Keratinocyte (primary cell): ENCODE results near the gene PRKAR1B. TPM values are rescaled to one million over a fixed set of nuclear protein-coding genes. Genes with fewer than 3 reads are reported as not detected.

ENCODE experiments used
- DNase-seq: peaks from one replicate; pipeline ENCODE4 v3.0.0-alpha.2; 2011; ENCODE audit warnings: low read depth, missing footprints, low spot score
- FAIRE-seq: peaks from 2 replicates; lab custom pipeline; 2011; peaks lifted over from hg19 to GRCh38; lab: Jason Lieb, UNC
- H2AFZ ChIP-seq: 2 replicates; pipeline ENCODE4 v1.6.0; 2012; ENCODE audit warnings: low read length, control low read depth, inconsistent platforms; ENCODE audit not compliant: control insufficient read depth
- H3K27ac ChIP-seq: 2 replicates; pipeline ENCODE4 v1.5.1; 2011; ENCODE audit warnings: low read length; ENCODE audit not compliant: control insufficient read depth, insufficient read depth
- H3K27me3 ChIP-seq: 3 replicates; pipeline ENCODE4 v1.6.0; 2011; ENCODE audit warnings: low read length; ENCODE audit not compliant: control insufficient read depth, insufficient read depth; ENCODE audit errors: extremely low read depth
- H3K36me3 ChIP-seq, 2 experiments: 2 replicates in 1 of 2; 3 replicates in 1 of 2; pipeline ENCODE4 v1.5.1; 2011; ENCODE audit warnings: low read length in 2 of 2, mild to moderate bottlenecking in 1 of 2; ENCODE audit not compliant: control insufficient read depth in 2 of 2, insufficient read depth in 2 of 2; ENCODE audit errors: extremely low read depth in 1 of 2
- H3K4me1 ChIP-seq: 3 replicates; pipeline ENCODE4 v1.5.1; 2011; ENCODE audit warnings: low read length; ENCODE audit not compliant: control insufficient read depth, insufficient read depth; ENCODE audit errors: extremely low read depth
- H3K4me2 ChIP-seq: 3 replicates; pipeline ENCODE4 v1.6.0; 2011; ENCODE audit warnings: low read depth, low read length; ENCODE audit not compliant: control insufficient read depth, insufficient read depth; ENCODE audit errors: extremely low read depth
- H3K4me3 ChIP-seq, 3 experiments: fragments of 200-600 bp in 1 of 3; sonication (generic) in 1 of 3; 2 replicates in 2 of 3; 3 replicates in 1 of 3; pipeline ENCODE4 v1.5.1; 2011 to 2016; ENCODE audit warnings: low read length in 3 of 3, mild to moderate bottlenecking in 3 of 3, control low read depth in 2 of 3, inconsistent platforms in 1 of 3, low read depth in 1 of 3, mixed read lengths in 1 of 3, mixed run types in 1 of 3, moderate library complexity in 1 of 3; ENCODE audit not compliant: control insufficient read depth in 2 of 3, insufficient read depth in 2 of 3; ENCODE audit errors: extremely low read depth in 1 of 3
- H3K79me2 ChIP-seq: 2 replicates; pipeline ENCODE4 v1.6.0; 2012; ENCODE audit warnings: low read length; ENCODE audit not compliant: control insufficient read depth, insufficient read depth
- H3K9ac ChIP-seq: 3 replicates; pipeline ENCODE4 v1.6.0; 2011; ENCODE audit warnings: low read length; ENCODE audit not compliant: control insufficient read depth, insufficient read depth; ENCODE audit errors: extremely low read depth
- H3K9me1 ChIP-seq: 3 replicates; pipeline ENCODE4 v1.6.0; 2011; ENCODE audit warnings: low read length; ENCODE audit not compliant: control insufficient read depth, insufficient read depth; ENCODE audit errors: extremely low read depth
- H3K9me3 ChIP-seq: 2 replicates; pipeline ENCODE4 v1.5.1; 2012; ENCODE audit warnings: low read depth, low read length; ENCODE audit not compliant: control insufficient read depth
- H4K20me1 ChIP-seq: 3 replicates; pipeline ENCODE4 v1.6.0; 2011; ENCODE audit warnings: low read length; ENCODE audit not compliant: control insufficient read depth, insufficient read depth; ENCODE audit errors: extremely low read depth
- CTCF ChIP-seq, 3 experiments: IDR thresholded peaks in 1 of 3; conservative IDR thresholded peaks in 1 of 3; optimal IDR thresholded peaks in 1 of 3; 2 replicates in 2 of 3; 3 replicates in 1 of 3; pipeline versions ENCODE3 to v1.5.1; 2011; ENCODE audit warnings: low read length in 3 of 3, mild to moderate bottlenecking in 3 of 3, moderate library complexity in 2 of 3, control low read depth in 1 of 3, inconsistent platforms in 1 of 3; ENCODE audit not compliant: insufficient read depth in 2 of 3; ENCODE audit errors: extremely low read depth in 1 of 3
- EZH2 ChIP-seq: IDR thresholded peaks from one replicate; pipeline ENCODE4 v1.6.1; 2012; ENCODE audit warnings: inconsistent platforms, mild to moderate bottlenecking, low read length, moderate library complexity
- dilution Hi-C: fragments of 300-500 bp; cut with MboI; formaldehyde crosslinking; loops from one replicate; pipeline ENCODE4 v1.7.0; 2020; ENCODE audit warnings: low sequenced_read_pairs; ENCODE audit not compliant: extremely low pct_ligation_motif_present
- polyA plus RNA-seq, 5 experiments: library from polyadenylated mRNA; depleted of rRNA in 3 of 5; stranded (reverse) in 3 of 5; stranded (forward) in 1 of 5; unstranded in 1 of 5; fragments of >200 nt; gene quantifications; 1 replicate in 1 of 5; 2 replicates in 3 of 5; 3 replicates in 1 of 5; pipeline versions ENCODE4 v1.2.1 to v1.2.3, GENCODE V29; 2011 to 2012; ENCODE audit warnings: missing spikeins in 2 of 5, low read depth in 1 of 5, low replicate concordance in 1 of 5

Gene PRKAR1B
- polyA plus RNA-seq, 1 donor (not counting 4 experiments of a cell fraction or from before 2014, with no cell fraction given) = 10.8 TPM

- no peak for DNase-seq
- FAIRE-seq = no peak
Observed at GRCh38 chr7:574661-575395, 152.3 kb downstream of the PRKAR1B start.

GRCh38 chr7:573933-574381 is 153.1 kb downstream of the PRKAR1B start:
- H3K9ac ChIP-seq = no peak overlapping the region
- no peaks in the 10 kb centered on the region for H3K27me3 ChIP-seq
- H3K4me1 ChIP-seq = no peaks in the 10 kb centered on the region
- H3K9me1 ChIP-seq = no peaks in the 10 kb centered on the region
- H3K27ac ChIP-seq = no peak overlapping the region
- no peaks in the 10 kb centered on the region for H3K36me3 ChIP-seq
- no peak for TF ChIP-seq CTCF (optimal IDR thresholded peaks at IDR 0.05 in 1 of 3, IDR thresholded peaks at IDR 0.05 in 1 of 3, conservative IDR thresholded peaks at IDR 0.05 in 1 of 3; ENCODE audit: extremely low read depth in 1 of 3, insufficient read depth in 2 of 3, low read length in 3 of 3)
- no peak for TF ChIP-seq EZH2
- H2AFZ ChIP-seq = no peak overlapping the region
- no peaks in the 10 kb centered on the region for H3K9me3 ChIP-seq
- no peak for DNase-seq
- H4K20me1 ChIP-seq = no peaks in the 10 kb centered on the region
- no peaks in the 10 kb centered on the region for H3K79me2 ChIP-seq
- dilution Hi-C loops = no loop called here
- no peak overlapping the region for H3K4me2 ChIP-seq
- no peak overlapping the region for H3K4me3 ChIP-seq
- no peak for FAIRE-seq

More at GRCh38 chr7:574661-575395, 152.3 kb downstream of the PRKAR1B start:
- dilution Hi-C loops = no loop called here
- Histone ChIP-seq H3K4me3 (no peak overlapping the region), H3K4me1 (no peaks in the 10 kb centered on the region), H3K36me3 (no peaks in the 10 kb centered on the region), H3K4me2 (no peak overlapping the region), H3K27me3 (no peaks in the 10 kb centered on the region), H3K9me3 (no peaks in the 10 kb centered on the region), H3K9ac (no peak overlapping the region), H3K9me1 (no peaks in the 10 kb centered on the region), H2AFZ (no peak overlapping the region), H3K27ac (no peak overlapping the region), H3K79me2 (no peaks in the 10 kb centered on the region), H4K20me1 (no peaks in the 10 kb centered on the region)
- TF ChIP-seq CTCF (optimal IDR thresholded peaks at IDR 0.05 in 1 of 3, IDR thresholded peaks at IDR 0.05 in 1 of 3, conservative IDR thresholded peaks at IDR 0.05 in 1 of 3; ENCODE audit: extremely low read depth in 1 of 3, insufficient read depth in 2 of 3, low read length in 3 of 3) (no peak), EZH2 (no peak)
